ENCODE data around the gene GUCY2C.

- TF ChIP-seq CTCF (IDR thresholded peaks at IDR 0.05; ENCODE audit: insufficient read depth, low read length, poor library complexity, severe bottlenecking) (no peak), EZH2phosphoT487 (conservative IDR thresholded peaks at IDR 0.05; ENCODE audit: low read length) (no peak)
These were observed 84.7 kb downstream of the GUCY2C start for GRCh38 chr12:14611640-14612203.

All from SU-DHL-6 (cell line).